ENCODE measurements around the gene NCOA5.

Gene NCOA5

DNA sequence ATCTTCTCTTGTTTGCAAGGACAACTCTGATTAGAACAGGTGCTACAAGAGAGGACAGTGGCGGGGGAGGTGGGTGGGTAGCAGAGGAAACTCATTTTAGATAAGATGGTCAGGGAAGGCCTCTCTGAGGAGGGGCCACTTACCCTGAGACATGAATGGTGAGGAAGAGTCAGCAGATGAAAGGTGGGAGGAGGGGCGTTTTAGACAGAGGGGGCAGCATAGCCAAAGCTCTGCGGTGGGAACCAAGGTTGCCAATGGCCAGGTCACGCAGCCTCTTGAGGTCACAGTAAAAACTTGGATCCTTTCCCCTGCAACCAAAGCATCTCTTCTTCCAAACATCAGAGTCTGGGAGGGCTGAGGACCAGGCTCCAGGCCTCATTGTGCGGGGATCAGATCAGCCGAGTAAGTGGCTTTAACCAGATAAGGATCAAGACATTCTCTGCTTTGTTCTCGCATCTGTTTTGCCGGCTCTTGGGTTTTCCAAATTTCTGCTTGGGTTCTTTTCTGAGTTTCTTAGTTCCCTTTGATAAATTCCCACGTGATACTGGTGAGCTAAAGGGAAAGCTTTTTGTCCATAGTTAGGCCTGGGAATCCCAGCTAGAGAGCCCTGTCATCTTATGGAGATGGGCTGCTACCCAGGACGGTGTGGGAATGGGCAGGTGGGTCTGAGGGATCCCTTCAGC lies 22.8 kb upstream of the NCOA5 start:
- 0 out of 2 replicates have a peak overlapping the region, but pooled peaks have one; percentile 20 for H3K27ac ChIP-seq
- no peaks in the 10 kb centered on the region for H3K9me3 ChIP-seq (ENCODE audit: severe bottlenecking)
- no peaks in the 10 kb centered on the region for H3K27me3 ChIP-seq (ENCODE audit: insufficient read depth, low read depth, severe bottlenecking)
- DNase-seq, result no peak
- no peaks in the 10 kb centered on the region for H3K36me3 ChIP-seq
- TF ChIP-seq, protein P1, sequence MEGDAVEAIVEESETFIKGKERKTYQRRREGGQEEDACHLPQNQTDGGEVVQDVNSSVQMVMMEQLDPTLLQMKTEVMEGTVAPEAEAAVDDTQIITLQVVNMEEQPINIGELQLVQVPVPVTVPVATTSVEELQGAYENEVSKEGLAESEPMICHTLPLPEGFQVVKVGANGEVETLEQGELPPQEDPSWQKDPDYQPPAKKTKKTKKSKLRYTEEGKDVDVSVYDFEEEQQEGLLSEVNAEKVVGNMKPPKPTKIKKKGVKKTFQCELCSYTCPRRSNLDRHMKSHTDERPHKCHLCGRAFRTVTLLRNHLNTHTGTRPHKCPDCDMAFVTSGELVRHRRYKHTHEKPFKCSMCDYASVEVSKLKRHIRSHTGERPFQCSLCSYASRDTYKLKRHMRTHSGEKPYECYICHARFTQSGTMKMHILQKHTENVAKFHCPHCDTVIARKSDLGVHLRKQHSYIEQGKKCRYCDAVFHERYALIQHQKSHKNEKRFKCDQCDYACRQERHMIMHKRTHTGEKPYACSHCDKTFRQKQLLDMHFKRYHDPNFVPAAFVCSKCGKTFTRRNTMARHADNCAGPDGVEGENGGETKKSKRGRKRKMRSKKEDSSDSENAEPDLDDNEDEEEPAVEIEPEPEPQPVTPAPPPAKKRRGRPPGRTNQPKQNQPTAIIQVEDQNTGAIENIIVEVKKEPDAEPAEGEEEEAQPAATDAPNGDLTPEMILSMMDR (IDR thresholded peaks at IDR 0.05; ENCODE audit: low read depth, low read length), result no peak
- no peak overlapping the region for H3K4me3 ChIP-seq (ENCODE audit: low read depth, low read length)

DNA sequence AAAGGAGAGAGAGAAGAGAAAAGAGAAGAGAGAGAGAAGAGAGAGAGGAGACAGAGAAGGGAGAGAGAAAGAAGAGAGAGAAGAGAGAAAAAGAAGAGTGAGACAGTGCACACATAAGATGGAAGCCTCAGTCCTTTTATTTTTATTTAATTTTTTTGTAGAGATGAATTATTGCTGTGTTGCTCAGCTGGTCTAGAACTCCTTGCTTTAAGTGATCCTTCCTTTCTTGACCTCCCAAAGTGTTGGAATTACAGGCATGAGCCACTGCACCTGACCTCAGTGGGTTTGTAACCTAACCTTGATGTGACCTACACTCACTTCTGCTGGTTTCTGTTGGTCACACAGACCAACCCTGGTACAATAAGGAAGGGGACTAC lies 22.1 kb upstream of the NCOA5 start:
- H3K4me3 ChIP-seq (ENCODE audit: low read depth, low read length), result no peak overlapping the region
- H3K9me3 ChIP-seq (ENCODE audit: severe bottlenecking), result no peaks in the 10 kb centered on the region
- DNase-seq, result no peak
- H3K36me3 ChIP-seq, result no peaks in the 10 kb centered on the region
- no peak overlapping the region for H3K27ac ChIP-seq
- no peaks in the 10 kb centered on the region for H3K27me3 ChIP-seq (ENCODE audit: insufficient read depth, low read depth, severe bottlenecking)
- TF ChIP-seq, protein P1 (IDR thresholded peaks at IDR 0.05; ENCODE audit: low read depth, low read length), result no peak

DNA sequence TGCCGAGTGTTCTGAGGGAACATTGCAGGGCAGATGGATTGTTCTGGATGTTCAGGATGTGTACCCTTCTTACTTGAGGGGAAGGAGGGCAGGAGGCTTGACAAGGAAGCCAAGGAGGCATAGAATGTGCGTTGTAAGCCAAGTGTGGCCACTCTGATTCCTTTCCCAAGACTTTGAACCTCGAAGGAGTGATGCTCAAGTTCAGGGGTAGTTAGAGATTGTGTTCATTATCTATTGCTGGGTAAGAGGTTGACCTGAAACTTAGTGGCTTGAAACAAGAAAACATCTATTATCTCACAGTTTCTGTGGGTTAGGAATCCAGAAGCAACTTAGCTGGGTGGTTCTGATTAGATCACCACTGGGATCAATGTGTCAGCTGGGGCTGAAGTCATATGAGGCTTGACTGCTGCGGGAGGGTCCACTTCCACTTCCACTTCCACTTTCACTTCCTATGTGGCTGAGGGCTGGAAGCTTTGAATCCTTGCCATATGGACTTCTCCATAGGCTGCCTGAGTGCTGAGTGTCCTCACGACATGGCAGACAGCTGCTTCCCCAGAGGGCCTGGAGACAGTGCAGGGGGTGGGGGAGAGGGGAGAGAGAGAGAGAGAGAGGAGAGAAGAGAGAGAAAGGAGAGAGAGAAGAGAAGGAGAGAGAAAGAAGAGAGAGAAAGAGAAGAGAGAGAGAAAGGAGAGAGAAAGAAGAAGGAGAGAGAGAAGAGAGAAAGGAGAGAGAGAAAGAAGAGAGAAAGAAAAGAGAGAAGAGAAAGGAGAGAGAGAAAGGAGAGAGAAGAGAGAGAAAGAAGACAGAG lies 21.5 kb upstream of the NCOA5 start:
- peak; percentile 67 for DNase-seq
- TF ChIP-seq, protein P1 (IDR thresholded peaks at IDR 0.05; ENCODE audit: low read depth, low read length), result no peak
- no peaks in the 10 kb centered on the region for H3K27me3 ChIP-seq (ENCODE audit: insufficient read depth, low read depth, severe bottlenecking)
- no peaks in the 10 kb centered on the region for H3K9me3 ChIP-seq (ENCODE audit: severe bottlenecking)
- no peak overlapping the region for H3K27ac ChIP-seq
- H3K4me3 ChIP-seq (ENCODE audit: low read depth, low read length), result no peak overlapping the region
- H3K36me3 ChIP-seq, result no peaks in the 10 kb centered on the region

DNA sequence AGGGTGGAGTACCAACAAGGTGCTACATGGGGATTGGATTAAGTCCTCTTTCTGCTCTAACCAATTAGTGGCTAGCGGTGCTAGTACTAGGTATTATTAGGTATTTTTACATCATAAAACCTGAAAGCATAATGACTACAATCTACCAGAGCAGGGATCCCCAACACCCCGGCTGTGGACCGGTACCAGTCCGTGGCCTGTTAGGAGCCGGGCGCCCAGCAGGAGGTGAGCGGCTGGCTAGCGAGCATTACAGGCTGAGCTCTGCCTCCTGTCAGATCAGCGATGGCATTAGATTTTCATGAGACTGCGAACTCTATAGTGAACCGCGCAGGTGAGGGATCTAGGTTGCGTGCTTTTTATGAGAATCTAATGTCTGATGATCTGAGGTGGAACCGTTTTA lies 19.2 kb upstream of the NCOA5 start:
- H3K4me3 ChIP-seq (ENCODE audit: low read depth, low read length), result no peak overlapping the region
- H3K9me3 ChIP-seq (ENCODE audit: severe bottlenecking), result no peaks in the 10 kb centered on the region
- no peak for DNase-seq
- no peaks in the 10 kb centered on the region for H3K27me3 ChIP-seq (ENCODE audit: insufficient read depth, low read depth, severe bottlenecking)
- no peaks in the 10 kb centered on the region for H3K36me3 ChIP-seq
- TF ChIP-seq, protein P1 (IDR thresholded peaks at IDR 0.05; ENCODE audit: low read depth, low read length), result no peak
- no peak overlapping the region for H3K27ac ChIP-seq

DNA sequence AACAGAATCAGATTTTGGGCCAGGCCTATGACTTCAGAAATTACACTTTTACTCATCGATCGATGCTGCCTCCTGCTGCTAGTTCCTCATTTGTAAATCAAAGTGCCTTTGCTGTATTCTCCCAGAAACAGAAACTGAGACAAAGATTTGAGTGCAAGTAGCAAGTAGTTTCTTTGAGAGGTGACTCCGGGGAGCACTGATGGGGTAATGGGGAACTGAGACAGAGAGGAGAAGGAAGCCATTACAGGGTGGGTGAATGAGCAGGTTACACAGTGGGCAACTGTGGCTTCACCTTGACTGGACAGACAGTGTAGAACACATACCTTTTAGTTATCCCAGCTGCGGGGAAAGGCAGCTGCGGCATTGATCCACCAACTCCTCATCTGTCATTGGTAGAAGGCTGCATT lies 18.7 kb upstream of the NCOA5 start:
- no peaks in the 10 kb centered on the region for H3K9me3 ChIP-seq (ENCODE audit: severe bottlenecking)
- H3K27ac ChIP-seq, result no peak overlapping the region
- no peak overlapping the region for H3K4me3 ChIP-seq (ENCODE audit: low read depth, low read length)
- DNase-seq, result no peak
- TF ChIP-seq, protein P1 (IDR thresholded peaks at IDR 0.05; ENCODE audit: low read depth, low read length), result no peak
- H3K27me3 ChIP-seq (ENCODE audit: insufficient read depth, low read depth, severe bottlenecking), result no peaks in the 10 kb centered on the region
- no peaks in the 10 kb centered on the region for H3K36me3 ChIP-seq

Measured in WERI-Rb-1 (cell line).